HT1080 (cell line): ENCODE measurements around the gene P2RY2. TPM values are rescaled to one million over a fixed set of nuclear protein-coding genes. Genes with fewer than 3 reads are reported as not detected.

ENCODE experiments used
- DNase-seq: peaks from one replicate; pipeline ENCODE4 v3.0.0-alpha.2; 2015; ENCODE audit warnings: low read depth
- total RNA-seq: library from RNA; depleted of rRNA; stranded (reverse); fragments of >200 nt; shearing (Covaris generic); gene quantifications from 2 replicates; pipeline ENCODE4 v1.2.3, GENCODE V29; 2014; rRNA removed

The P2RY2 gene
- total RNA-seq, 1 experiment from 2014 or later: 0.05 TPM

- DNase-seq: no peak
These were observed 63.9 kb downstream of the P2RY2 start for GRCh38 chr11:73281796-73282660.

GRCh38 chr11:73283276-73284000 is 65.4 kb downstream of the P2RY2 start:
- no peak for DNase-seq

GRCh38 chr11:73284106-73284505 is 66.0 kb downstream of the P2RY2 start:
- no peak for DNase-seq

- DNase-seq: no peak
These were observed 67.6 kb downstream of the P2RY2 start for GRCh38 chr11:73285721-73286120.

Other genes with a start within 250 kb of the P2RY2 start
- gene FCHSD2, start 76.0 kb upstream of the P2RY2 start, total RNA-seq: 4.4 and 5.6 TPM in 2 replicates
- gene P2RY6, start 54.1 kb downstream of the P2RY2 start, total RNA-seq: 0.33 TPM in 1 of 2 replicates, not detected in the other
- 8.2 and 8.8 TPM in 2 replicates for gene ARHGEF17, start 90.0 kb downstream of the P2RY2 start, total RNA-seq
- 13.4 and 15.1 TPM in 2 replicates for gene RELT, start 158.1 kb downstream of the P2RY2 start, total RNA-seq